HK-2 (cell line): ENCODE data around the gene TESK1.
"Not testable (repeated sequence)": the region's sequence is repeated elsewhere in the genome, so short reads cannot be mapped to it uniquely, and the experiment has no call there.

ENCODE experiments used
- DNase-seq: peaks from one replicate; pipeline ENCODE4 v3.0.0-alpha.2; 2018; ENCODE audit not compliant: unreplicated experiment

TESK1 gene

DNA sequence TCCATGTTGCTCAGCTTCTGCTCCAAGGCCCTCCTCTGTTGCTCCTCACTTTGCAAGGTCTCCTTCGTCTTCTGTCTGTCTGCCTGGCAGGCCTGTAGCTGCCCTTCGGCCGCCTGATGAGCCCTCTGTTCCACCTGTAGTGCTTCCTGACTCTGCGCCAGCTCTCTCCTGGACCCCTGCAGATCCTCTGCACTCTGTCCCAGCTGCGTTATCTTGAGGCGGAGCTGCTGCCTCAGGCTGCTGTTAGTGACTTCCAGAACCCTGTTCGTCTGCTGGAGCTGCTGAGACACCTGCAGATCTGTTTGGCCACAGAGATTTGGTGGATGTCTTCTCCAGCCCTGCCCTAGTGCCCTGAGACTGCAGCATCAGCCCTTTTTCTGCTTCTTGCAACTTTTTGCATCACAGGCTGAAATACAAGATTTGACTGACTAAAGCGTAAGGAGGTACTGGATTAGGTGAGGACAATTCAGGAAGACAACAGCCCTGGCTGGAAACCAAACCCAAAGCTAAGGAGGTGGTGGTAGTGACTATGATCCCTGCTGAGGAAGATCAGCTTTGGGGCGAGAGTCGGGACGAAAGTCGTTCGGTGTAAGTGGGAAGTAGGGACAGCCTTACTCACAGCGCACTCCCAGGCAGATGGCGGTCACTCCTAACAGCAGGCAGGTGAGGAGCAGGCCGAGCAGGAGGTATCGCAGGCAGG, 11.1 kb downstream of the TESK1 start:
- no peak for DNase-seq

- DNase-seq: no peak
Measured at GRCh38 chr9:35616681-35617459, 11.8 kb downstream of the TESK1 start.

GRCh38 chr9:35617548-35617947, 12.5 kb downstream of the TESK1 start:
- no peak for DNase-seq

GRCh38 chr9:35618325-35618727, 13.3 kb downstream of the TESK1 start, which contains the start of gene CD72:
Gene CD72 (minus strand): TSS chr9:35618413. CDS start chr9:35618303, 110 bp downstream.
- no peak for DNase-seq

GRCh38 chr9:35618854-35619799, 14.1 kb downstream of the TESK1 start:
- no peak for DNase-seq

DNA sequence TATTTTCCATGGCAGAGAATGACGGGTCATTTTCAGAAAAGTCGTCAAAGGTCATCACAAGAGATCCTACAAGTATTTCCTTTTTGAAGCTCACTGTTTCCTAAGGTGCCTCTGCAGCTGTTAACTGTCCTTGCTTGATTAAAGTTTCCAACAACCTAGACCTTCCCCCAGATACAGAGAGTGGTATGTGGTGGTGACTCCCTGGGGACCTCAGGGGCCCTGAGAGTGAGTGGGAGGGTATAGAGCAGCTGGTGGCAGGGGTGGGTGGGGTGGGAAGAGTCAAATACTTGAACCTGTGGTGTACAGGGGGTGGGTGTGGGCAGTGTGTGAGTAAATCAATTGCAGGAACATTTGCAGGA, 14.7 kb downstream of the TESK1 start:
- DNase-seq: no peak

DNA sequence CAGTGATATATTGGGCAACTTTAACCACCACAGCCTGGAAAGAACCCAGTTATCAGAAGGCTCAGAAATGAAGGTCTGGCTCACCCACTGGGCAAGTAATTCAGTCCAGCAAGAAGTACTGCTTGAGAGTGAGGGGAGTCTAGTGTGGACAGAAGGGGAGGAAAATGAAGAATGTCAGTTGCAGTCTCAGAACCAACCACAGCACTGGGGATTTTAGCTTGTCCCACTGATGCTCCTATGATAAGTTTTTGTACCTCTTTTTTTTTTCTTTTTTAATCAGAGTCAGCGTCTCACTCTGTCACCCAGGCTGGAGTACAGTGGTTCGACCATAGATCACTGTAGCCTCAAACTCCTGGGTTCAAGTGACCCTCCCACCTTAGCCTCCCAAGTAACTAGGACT, 22.5 kb downstream of the TESK1 start:
- DNase-seq: no peak

GRCh38 chr9:35628389-35628991, 23.4 kb downstream of the TESK1 start:
- DNase-seq: no peak

- DNase-seq: no peak
Measured at GRCh38 chr9:35629597-35629996, 24.5 kb downstream of the TESK1 start.

DNA sequence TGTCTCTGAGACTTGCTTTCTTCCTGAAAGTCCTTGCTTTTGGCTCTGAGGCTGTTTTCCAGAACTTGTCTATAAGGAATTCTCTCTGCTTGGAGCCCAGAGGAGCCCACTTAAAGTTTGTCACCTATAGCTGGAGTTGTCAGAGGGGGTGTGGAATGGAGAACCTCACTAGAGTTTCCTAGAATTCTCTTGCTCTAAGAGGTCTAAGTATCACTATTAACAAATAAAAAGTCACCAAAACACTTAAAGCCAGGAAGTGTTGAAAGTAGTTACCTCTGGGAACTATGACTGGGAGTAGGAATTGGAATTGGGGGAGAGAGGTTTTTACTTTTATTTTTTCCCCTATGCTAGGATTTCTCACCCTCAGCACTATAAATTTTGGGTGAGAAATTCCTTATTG, 30.7 kb downstream of the TESK1 start:
- no peak for DNase-seq

- no peak for DNase-seq
Measured at GRCh38 chr9:35636135-35636876, 31.2 kb downstream of the TESK1 start.

DNA sequence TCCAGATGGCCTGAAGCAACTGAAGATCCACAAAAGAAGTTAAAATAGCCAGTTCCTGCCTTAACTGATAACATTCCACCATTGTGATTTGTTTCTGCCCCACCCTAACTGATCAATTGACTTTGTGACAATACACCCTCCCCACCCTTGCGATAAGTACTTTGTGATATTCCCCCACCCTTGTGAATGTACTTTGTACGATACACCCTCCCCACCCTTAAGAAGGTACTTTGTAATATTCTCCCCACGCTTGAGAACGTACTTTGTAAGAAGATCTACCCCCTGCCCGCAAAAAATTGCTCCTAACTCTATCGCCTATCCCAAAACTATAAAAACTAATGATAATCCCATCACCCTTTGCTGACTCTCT, 31.8 kb downstream of the TESK1 start:
- DNase-seq: not testable (repeated sequence)

DNA sequence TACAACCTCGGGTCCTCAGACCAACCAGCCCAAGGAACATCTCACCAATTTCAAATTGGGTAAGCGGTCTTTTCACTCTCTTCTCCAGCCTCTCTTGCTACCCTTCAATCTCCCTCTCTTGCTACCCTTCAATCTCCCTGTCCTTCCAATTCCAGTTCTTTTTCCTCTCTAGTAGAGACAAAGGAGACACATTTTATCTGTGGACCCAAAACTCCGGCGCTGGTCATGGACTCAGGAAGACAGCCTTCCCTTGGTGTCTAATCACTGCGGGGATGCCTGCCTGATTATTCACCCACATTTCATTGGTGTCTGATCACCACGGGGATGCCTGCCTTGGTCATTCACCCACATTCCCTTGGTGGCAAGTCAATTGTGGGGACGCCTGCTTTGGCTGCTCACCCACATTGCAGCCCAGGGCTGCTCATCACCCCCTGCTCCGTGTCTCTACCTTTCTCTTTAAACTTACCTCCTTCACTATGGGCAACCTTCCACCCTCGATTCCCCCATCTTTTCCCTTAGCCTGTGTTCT, 32.4 kb downstream of the TESK1 start:
- DNase-seq: not testable (repeated sequence)

- DNase-seq: not testable (repeated sequence)
Measured at GRCh38 chr9:35638751-35639150, 33.7 kb downstream of the TESK1 start.

- not testable (repeated sequence) for DNase-seq
Measured at GRCh38 chr9:35639225-35639624, 34.2 kb downstream of the TESK1 start.

GRCh38 chr9:35639631-35640030, 34.6 kb downstream of the TESK1 start:
- DNase-seq: no peak

- DNase-seq: not testable (repeated sequence)
Measured at GRCh38 chr9:35640431-35640830, 35.4 kb downstream of the TESK1 start.

DNA sequence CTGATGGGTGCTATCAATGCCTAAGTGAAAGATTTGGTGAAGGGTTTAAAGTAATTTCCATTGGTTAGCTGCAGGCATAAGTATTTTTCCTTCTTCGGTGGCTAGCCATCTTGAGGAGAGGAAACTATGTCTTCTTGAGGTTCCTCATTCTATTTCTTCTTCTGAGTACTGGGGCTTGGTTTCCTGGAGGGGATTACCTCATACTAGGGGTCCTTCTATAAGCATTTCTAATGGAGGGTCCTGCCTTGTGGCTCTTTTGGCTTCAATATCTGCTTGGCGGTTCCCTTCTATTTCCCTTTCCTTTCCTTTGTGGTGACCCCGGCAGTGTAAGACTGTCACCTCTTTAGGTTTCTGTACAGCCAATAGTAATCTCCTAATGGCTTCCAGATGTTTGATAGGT, 36.4 kb downstream of the TESK1 start:
- not testable (repeated sequence) for DNase-seq

- DNase-seq: no peak
Measured at GRCh38 chr9:35643046-35643445, 38.0 kb downstream of the TESK1 start.

GRCh38 chr9:35645736-35646135, 40.7 kb downstream of the TESK1 start:
- DNase-seq: not testable (repeated sequence)

GRCh38 chr9:35646153-35646532, 41.1 kb downstream of the TESK1 start:
- DNase-seq: peak; percentile 50
